Gastroesophageal sphincter (tissue), 4 donors: ENCODE measurements around the gene GLB1L3. TPM values are rescaled to one million over a fixed set of nuclear protein-coding genes. Genes with fewer than 3 reads are reported as not detected.
"Not testable (repeated sequence)": the region's sequence is repeated elsewhere in the genome, so short reads cannot be mapped to it uniquely, and the experiment has no call there.

ENCODE experiments used
- ATAC-seq: fragments of 150-250 bp; one replicate; pipeline ENCODE4 v1.9.1; 2016; ENCODE audit warnings: mild to moderate bottlenecking, moderate library complexity
- H3K27ac ChIP-seq, 4 donors: fragments of 200-600 bp; sonication (generic) in 3 of 4; 1 replicate in 3 of 4; 2 replicates in 1 of 4; pipeline ENCODE4 v1.5.1; 2016 to 2019
- H3K27me3 ChIP-seq: fragments of 200-600 bp; sonication (generic); one replicate; pipeline ENCODE4 v1.5.1; 2019
- H3K36me3 ChIP-seq, 2 donors: fragments of 200-600 bp; sonication (generic); one replicate each; pipeline ENCODE4 v1.5.1; 2019; ENCODE audit warnings: control low read depth in 1 of 2
- H3K4me1 ChIP-seq, 3 donors: fragments of 200-600 bp; sonication (generic); 1 replicate in 2 of 3; 2 replicates in 1 of 3; pipeline ENCODE4 v1.5.1; 2016 to 2019; ENCODE audit warnings: control low read depth in 2 of 3
- H3K4me3 ChIP-seq, 2 donors: fragments of 200-600 bp; sonication (generic); one replicate each; pipeline ENCODE4 v1.5.1; 2019; ENCODE audit warnings: mild to moderate bottlenecking in 1 of 2, moderate library complexity in 1 of 2
- H3K9me3 ChIP-seq, 3 donors: fragments of 200-600 bp; sonication (generic); one replicate each; pipeline ENCODE4 v1.5.1; 2017 to 2019; ENCODE audit warnings: control low read depth in 2 of 3
- EP300 ChIP-seq: sonication (generic); formaldehyde crosslinking; IDR thresholded peaks from one replicate; pipeline ENCODE4 v1.6.1; 2017; ENCODE audit warnings: antibody characterized with exemption, mild to moderate bottlenecking
- POLR2A ChIP-seq, 2 donors: fragments of 450-650 bp; IDR thresholded peaks; one replicate each; pipeline ENCODE4 v1.6.1; 2017; ENCODE audit warnings: antibody characterized with exemption in 2 of 2, mild to moderate bottlenecking in 2 of 2, moderate library complexity in 1 of 2
- POLR2AphosphoS5 ChIP-seq: sonication (generic); formaldehyde crosslinking; IDR thresholded peaks from one replicate; pipeline ENCODE4 v1.6.1; 2017; ENCODE audit warnings: antibody characterized with exemption
- WGBS, 2 donors: methylation state at CpG; one replicate each; pipeline ENCODE4 v1.1.5; 2018; ENCODE audit warnings: low coverage in 1 of 2; 5-methylcytosine and 5-hydroxymethylcytosine counted together
- total RNA-seq, 4 donors: library from RNA; depleted of rRNA; stranded (reverse); fragments of >200 nt; gene quantifications; one replicate each; pipeline ENCODE4 v1.1.0, GENCODE V29; 2016
- TF ChIP-seq, protein P1 (sequence below), 4 experiments: fragments of 200-600 bp in 2 of 4; fragments of 450-650 bp in 2 of 4; sonication (generic) in 1 of 4; IDR thresholded peaks; one replicate each; pipeline ENCODE4 v1.5.1; 2017 to 2019; ENCODE audit warnings: antibody characterized with exemption in 4 of 4, mild to moderate bottlenecking in 2 of 4, moderate library complexity in 2 of 4

The GLB1L3 gene
- total RNA-seq, 4 donors from 2014 or later: 0.42 TPM; not detected in 3

DNA sequence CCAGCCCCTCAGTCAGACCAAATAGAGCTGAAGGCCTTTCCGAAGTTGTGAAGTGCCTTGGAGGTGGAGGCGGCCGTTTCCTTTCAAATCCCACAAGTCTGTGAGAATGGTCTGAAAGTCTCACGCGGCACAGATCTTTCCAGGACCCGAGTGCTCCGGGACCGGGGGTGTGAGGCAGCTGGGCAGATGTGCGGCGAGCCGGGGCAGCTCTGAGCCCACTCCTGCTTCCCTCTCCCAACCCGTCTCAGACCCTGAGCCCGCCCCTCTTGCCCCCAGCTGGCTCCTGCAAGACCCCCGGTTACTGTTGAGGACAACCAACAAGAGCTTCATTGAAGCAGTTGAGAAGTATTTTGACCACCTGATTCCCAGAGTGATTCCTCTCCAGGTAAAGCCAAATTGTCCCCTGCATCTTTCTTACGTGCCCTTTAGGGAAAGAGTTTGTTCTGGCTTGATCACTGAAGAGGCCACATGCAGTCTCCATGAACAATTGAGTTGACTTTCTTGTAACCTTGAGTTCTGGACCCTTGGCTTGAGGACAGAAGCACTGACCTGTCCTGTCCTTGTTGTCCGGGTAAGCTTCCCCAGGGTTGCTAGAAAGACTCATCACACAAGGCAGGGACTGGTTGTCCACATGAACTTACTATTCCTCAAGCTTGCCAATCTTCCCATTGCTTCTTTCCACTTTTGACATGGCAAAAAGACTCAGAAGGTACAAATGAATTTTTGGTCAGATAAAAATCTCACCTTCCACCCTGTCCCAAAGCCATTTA is 7.5 kb downstream of the GLB1L3 start:
- Histone ChIP-seq H3K4me3 (no peak overlapping the region), H3K27ac (no peak overlapping the region), H3K4me1 (no peaks in the 10 kb centered on the region), H3K27me3 (peaks cover 26% of the 10 kb centered on the region), H3K36me3 (no peaks in the 10 kb centered on the region), H3K9me3 (peaks cover 0 to 2% (median 0%) of the 10 kb centered on the region in 3 donors)
- ATAC-seq: no peak
- TF ChIP-seq EP300 (no peak), POLR2AphosphoS5 (no peak), POLR2A (IDR thresholded peaks at IDR 0.05) (no peak)
- TF ChIP-seq, protein P1, sequence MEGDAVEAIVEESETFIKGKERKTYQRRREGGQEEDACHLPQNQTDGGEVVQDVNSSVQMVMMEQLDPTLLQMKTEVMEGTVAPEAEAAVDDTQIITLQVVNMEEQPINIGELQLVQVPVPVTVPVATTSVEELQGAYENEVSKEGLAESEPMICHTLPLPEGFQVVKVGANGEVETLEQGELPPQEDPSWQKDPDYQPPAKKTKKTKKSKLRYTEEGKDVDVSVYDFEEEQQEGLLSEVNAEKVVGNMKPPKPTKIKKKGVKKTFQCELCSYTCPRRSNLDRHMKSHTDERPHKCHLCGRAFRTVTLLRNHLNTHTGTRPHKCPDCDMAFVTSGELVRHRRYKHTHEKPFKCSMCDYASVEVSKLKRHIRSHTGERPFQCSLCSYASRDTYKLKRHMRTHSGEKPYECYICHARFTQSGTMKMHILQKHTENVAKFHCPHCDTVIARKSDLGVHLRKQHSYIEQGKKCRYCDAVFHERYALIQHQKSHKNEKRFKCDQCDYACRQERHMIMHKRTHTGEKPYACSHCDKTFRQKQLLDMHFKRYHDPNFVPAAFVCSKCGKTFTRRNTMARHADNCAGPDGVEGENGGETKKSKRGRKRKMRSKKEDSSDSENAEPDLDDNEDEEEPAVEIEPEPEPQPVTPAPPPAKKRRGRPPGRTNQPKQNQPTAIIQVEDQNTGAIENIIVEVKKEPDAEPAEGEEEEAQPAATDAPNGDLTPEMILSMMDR (IDR thresholded peaks at IDR 0.05): no peak
- WGBS, 2 donors: 76 to 90% methylated on average over 7 of the region's 16 CpGs

DNA sequence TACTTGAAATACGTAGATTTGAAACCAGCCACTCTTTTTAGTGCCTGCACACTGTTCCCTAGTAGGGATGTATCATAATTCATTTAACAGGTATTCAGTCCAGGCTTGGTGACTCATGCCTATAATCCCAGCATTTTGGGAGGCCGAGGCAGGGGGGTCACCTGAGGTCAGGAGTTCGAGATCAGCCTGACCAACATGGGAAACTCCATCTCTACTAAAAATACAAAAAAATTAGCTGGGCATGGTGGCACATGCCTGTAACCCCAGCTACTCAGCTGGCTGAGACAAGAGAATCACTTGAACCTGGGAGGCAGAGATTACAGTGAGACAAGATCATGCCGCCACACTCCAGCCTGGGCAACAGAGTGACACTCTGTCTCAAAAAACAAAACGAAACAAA is 8.2 kb downstream of the GLB1L3 start:
- H3K27me3 ChIP-seq: peaks cover 19% of the 10 kb centered on the region
- not testable (repeated sequence) for H3K4me1 ChIP-seq, H3K9me3 ChIP-seq, ATAC-seq, H3K27ac ChIP-seq, H3K36me3 ChIP-seq, H3K4me3 ChIP-seq
- WGBS, 2 donors: 81 to 90% methylated on average over 2 to 3 of the region's 5 CpGs

DNA sequence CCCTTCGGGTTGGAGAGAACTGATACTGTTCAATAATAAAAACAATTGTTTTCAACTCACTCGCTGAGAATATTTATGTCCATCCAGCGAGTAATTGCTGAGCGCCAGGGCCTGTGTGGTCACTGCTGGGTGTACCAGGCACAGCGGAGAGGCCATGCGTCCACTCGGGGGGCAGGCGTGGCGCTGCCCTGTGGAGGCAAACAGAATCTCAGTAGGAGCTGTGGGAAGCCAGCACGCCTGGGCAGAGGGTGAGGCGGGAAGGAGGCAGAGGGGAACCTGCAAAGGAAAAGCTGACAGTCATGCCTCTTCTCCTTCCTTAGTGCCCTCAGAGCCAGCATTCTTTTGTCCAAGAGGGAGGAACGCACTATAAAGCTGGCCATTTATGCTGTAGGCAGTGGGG is 11.4 kb downstream of the GLB1L3 start:
- Histone ChIP-seq H3K27ac (no peak overlapping the region), H3K27me3 (peaks cover 5% of the 10 kb centered on the region), H3K9me3 (no peaks in the 10 kb centered on the region), H3K4me1 (peaks cover 0 to 6% (median 0%) of the 10 kb centered on the region in 3 donors), H3K36me3 (no peaks in the 10 kb centered on the region), H3K4me3 (no peak overlapping the region)
- TF ChIP-seq EP300: no peak
- no peak for TF ChIP-seq POLR2AphosphoS5
- TF ChIP-seq POLR2A (IDR thresholded peaks at IDR 0.05): no peak
- TF ChIP-seq, protein P1 (IDR thresholded peaks at IDR 0.05): no peak
- no peak for ATAC-seq
- 87 to 91% methylated on average over 6 to 8 of the region's 12 CpGs for WGBS, 2 donors

DNA sequence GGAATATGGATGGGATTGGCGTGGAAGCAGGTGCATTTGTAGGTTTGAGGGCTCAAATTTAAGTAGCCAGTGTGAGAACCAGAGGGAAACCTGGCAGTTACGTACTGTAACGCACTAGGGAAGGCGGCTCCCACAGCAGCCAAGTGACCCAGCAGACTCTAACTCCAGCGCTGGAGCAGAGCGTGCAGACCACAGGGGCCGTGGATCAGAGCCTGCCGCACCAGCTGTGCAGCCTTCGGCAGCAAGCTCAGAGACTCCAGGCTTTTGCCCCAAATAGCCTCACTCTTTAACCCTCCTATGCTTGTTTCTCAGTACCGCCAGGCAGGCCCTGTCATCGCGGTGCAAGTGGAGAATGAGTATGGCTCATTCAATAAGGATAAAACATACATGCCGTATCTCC is 12.3 kb downstream of the GLB1L3 start:
- H3K4me1 ChIP-seq: peaks cover 0 to 6% (median 0%) of the 10 kb centered on the region in 3 donors
- H3K9me3 ChIP-seq: no peaks in the 10 kb centered on the region
- no peaks in the 10 kb centered on the region for H3K27me3 ChIP-seq
- TF ChIP-seq POLR2AphosphoS5: no peak
- no peak for TF ChIP-seq POLR2A (IDR thresholded peaks at IDR 0.05)
- TF ChIP-seq, protein P1 (IDR thresholded peaks at IDR 0.05): no peak
- no peak for TF ChIP-seq EP300
- no peaks in the 10 kb centered on the region for H3K36me3 ChIP-seq
- ATAC-seq: no peak
- H3K27ac ChIP-seq: no peak overlapping the region
- 93 to 97% methylated on average over 10 to 13 of the region's 13 CpGs for WGBS, 2 donors
- no peak overlapping the region for H3K4me3 ChIP-seq

DNA sequence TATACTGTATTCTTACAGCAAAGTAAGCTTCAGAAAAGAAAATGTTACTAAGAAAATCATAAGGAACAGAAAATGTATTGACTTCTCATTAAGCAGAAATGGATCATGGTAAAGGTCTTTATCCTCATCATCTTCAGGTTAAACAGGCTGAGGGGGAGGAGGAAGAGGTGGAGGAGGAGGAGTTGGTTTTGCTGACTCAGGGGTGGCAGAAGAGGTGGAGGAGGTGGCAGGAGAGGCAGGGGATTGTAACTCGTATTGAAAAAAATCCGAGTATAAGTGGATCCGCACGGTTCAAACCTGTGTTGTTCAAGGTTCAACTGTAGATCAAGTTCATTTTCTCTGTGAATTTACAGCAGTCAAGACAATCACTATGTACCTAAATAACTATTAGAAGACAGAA is 13.0 kb downstream of the GLB1L3 start:
- 74 to 86% methylated on average over 4 of the region's 4 CpGs for WGBS, 2 donors
- H3K27me3 ChIP-seq: no peaks in the 10 kb centered on the region
- no peak overlapping the region for H3K27ac ChIP-seq
- no peaks in the 10 kb centered on the region for H3K9me3 ChIP-seq
- no peak overlapping the region for H3K4me3 ChIP-seq
- ATAC-seq: no peak
- TF ChIP-seq, protein P1 (IDR thresholded peaks at IDR 0.05): no peak
- no peak for TF ChIP-seq EP300
- TF ChIP-seq POLR2AphosphoS5: no peak
- no peak for TF ChIP-seq POLR2A (IDR thresholded peaks at IDR 0.05)
- H3K4me1 ChIP-seq: peaks cover 0 to 6% (median 0%) of the 10 kb centered on the region in 3 donors
- H3K36me3 ChIP-seq: no peaks in the 10 kb centered on the region
